PC-9 (cell line): Measurements from ENCODE around the gene KRTAP5-9.

Experiments used
- EZH2 ChIP-seq: fragments of 200-600 bp; sonication (generic); IDR thresholded peaks from 2 replicates; pipeline ENCODE4 v1.8.0; 2017; ENCODE audit warnings: antibody characterized with exemption, low read depth
- TF ChIP-seq, protein P1 (sequence below): fragments of 200-600 bp; sonication (generic); conservative IDR thresholded peaks from 2 replicates; pipeline ENCODE4 v1.6.1; 2017; ENCODE audit warnings: mixed run types, antibody characterized with exemption, mild to moderate bottlenecking, moderate library complexity

DNA sequence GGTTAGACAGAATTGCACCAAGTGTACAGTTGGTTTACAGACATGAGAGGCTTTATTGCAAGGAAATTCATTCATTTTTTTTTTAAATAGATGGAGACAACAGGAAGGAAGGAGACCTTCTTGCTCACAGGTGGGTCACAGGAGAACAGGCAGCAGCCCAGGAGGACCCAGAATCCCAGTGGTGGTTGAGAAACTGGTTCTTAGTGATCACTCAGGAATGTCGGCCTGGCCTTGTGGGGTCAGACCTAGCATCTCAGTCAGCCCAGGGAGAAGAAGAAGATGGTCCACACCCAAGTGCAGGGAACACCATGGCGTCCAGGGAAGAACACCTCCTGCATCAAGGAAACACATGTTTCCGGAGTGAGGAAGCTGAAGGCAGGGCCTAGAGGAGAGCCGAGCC is 33.6 kb downstream of the KRTAP5-9 start:
- TF ChIP-seq, protein P1, sequence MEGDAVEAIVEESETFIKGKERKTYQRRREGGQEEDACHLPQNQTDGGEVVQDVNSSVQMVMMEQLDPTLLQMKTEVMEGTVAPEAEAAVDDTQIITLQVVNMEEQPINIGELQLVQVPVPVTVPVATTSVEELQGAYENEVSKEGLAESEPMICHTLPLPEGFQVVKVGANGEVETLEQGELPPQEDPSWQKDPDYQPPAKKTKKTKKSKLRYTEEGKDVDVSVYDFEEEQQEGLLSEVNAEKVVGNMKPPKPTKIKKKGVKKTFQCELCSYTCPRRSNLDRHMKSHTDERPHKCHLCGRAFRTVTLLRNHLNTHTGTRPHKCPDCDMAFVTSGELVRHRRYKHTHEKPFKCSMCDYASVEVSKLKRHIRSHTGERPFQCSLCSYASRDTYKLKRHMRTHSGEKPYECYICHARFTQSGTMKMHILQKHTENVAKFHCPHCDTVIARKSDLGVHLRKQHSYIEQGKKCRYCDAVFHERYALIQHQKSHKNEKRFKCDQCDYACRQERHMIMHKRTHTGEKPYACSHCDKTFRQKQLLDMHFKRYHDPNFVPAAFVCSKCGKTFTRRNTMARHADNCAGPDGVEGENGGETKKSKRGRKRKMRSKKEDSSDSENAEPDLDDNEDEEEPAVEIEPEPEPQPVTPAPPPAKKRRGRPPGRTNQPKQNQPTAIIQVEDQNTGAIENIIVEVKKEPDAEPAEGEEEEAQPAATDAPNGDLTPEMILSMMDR: no peak
- TF ChIP-seq EZH2: no peak
